ENCODE data around the gene CFAP44.
"Not testable (repeated sequence)": the region's sequence is repeated elsewhere in the genome, so short reads cannot be mapped to it uniquely, and the experiment has no call there.

The CFAP44 gene

GRCh38 chr3:113441051-113441770, at the start of gene CFAP44:
Gene CFAP44, minus strand, starts transcription at chr3:113441493. Its CDS starts 7,829 bp downstream, at chr3:113433664.
- DNase-seq, result peak; percentile 59 to 74

GRCh38 chr3:113485161-113485609, 43.9 kb upstream of the CFAP44 start:
- no peak for DNase-seq

- DNase-seq, result no peak
Observed at GRCh38 chr3:113468539-113468938, 27.2 kb upstream of the CFAP44 start.

GRCh38 chr3:113461488-113461887, 20.2 kb upstream of the CFAP44 start:
- no peak for DNase-seq

- DNase-seq, result not testable (repeated sequence)
Observed at GRCh38 chr3:113458554-113458953, 17.3 kb upstream of the CFAP44 start.

- DNase-seq, result no peak
Observed at GRCh38 chr3:113455446-113455845, 14.2 kb upstream of the CFAP44 start.

- no peak for DNase-seq
Observed at GRCh38 chr3:113454630-113455029, 13.3 kb upstream of the CFAP44 start.

- no peak for DNase-seq
Observed at GRCh38 chr3:113454057-113454456, 12.8 kb upstream of the CFAP44 start.

- no peak for DNase-seq
Observed at GRCh38 chr3:113450911-113451310, 9.6 kb upstream of the CFAP44 start.

GRCh38 chr3:113439606-113440005, 1.7 kb downstream of the CFAP44 start:
- DNase-seq, result no peak

- no peak for DNase-seq
Observed at GRCh38 chr3:113438224-113438623, 3.1 kb downstream of the CFAP44 start.

GRCh38 chr3:113437411-113437810, 3.9 kb downstream of the CFAP44 start:
- no peak for DNase-seq

GRCh38 chr3:113436809-113437208, 4.5 kb downstream of the CFAP44 start:
- peak in 1 of 2 experiments; percentile 19 for DNase-seq

- no peak for DNase-seq
Observed at GRCh38 chr3:113431811-113432210, 9.5 kb downstream of the CFAP44 start.

- DNase-seq, result no peak
Observed at GRCh38 chr3:113428581-113428980, 12.7 kb downstream of the CFAP44 start.

- no peak for DNase-seq
Observed at GRCh38 chr3:113423699-113424098, 17.6 kb downstream of the CFAP44 start.

- no peak for DNase-seq
Observed at GRCh38 chr3:113421082-113421481, 20.2 kb downstream of the CFAP44 start.

- no peak for DNase-seq
Observed at GRCh38 chr3:113409676-113410075, 31.6 kb downstream of the CFAP44 start.

GRCh38 chr3:113405180-113405579, 36.1 kb downstream of the CFAP44 start:
- DNase-seq, result no peak

- no peak for DNase-seq
Observed at GRCh38 chr3:113404637-113405036, 36.7 kb downstream of the CFAP44 start.
